HUDEP-2 (cell line): ENCODE results near the gene LRIT3.

Experiments used
- DNase-seq, 76 experiments: peaks; one replicate each; lab custom pipeline; 2025; ENCODE audit not compliant: unreplicated experiment in 76 of 76; lab: John Stamatoyannopoulos, UW

LRIT3 gene

DNA sequence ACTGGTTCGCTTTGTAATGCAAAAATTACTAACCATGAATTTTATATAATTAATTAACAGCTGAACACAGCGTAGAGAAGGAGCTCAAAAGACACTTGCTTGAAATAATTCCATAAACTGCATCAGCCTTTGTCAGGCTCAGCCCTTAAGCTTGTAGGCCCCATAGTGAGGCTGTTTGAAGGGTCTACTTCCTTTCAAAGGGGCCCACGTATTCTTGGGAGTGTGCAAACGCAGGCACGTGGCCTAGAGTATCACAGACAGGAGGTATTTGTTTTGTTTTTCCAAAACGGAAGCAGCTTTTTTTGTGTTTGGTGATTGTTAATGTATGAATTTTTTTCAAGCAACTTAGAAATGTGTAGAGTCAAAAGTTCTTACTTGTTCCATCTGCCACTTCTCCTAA is 39.2 kb downstream of the LRIT3 start:
- DNase-seq: no peak

GRCh38 chr4:109890076-109890475 is 42.2 kb downstream of the LRIT3 start:
- DNase-seq: no peak

DNA sequence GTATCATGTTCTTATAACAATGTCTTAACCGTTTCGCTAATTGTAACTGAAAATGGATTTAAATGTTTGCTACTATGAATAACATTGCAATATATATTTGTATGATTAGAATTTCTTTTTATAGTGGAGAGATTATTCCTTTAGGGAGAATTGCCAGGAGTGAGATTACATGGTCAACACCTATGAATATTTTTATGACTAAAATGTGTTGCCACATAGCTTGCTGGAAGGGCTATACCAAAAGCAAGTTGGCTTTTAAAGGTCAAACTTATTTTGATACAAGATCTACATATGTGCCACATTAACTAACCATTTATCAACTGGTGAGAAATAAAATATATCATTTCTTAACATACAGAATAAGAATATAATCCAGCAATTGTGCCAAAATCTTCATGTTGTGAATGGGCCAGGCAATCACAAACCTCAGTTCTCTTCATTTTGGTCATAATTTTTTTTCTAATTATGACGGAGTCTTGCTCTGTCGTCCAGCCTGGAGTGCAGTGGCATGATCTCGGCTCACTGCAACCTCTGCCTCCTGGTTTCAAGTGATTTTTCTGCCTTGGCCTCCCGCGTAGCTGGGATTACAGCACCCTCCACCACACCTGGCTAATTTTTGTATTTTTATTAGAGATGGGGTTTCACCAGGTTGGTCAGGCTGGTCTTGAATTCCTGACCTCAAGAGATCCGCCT is 54.8 kb downstream of the LRIT3 start:
- no peak for DNase-seq

GRCh38 chr4:109908731-109909130 is 60.8 kb downstream of the LRIT3 start:
- DNase-seq: no peak

- DNase-seq: no peak
Measured at GRCh38 chr4:109910256-109910655, 62.3 kb downstream of the LRIT3 start.

GRCh38 chr4:109912706-109913595 is 65.0 kb downstream of the LRIT3 start, which contains the start of gene EGF:
EGF (plus strand) TSS chr4:109912883; CDS start chr4:109913336, 453 bp downstream.
- no peak for DNase-seq

DNA sequence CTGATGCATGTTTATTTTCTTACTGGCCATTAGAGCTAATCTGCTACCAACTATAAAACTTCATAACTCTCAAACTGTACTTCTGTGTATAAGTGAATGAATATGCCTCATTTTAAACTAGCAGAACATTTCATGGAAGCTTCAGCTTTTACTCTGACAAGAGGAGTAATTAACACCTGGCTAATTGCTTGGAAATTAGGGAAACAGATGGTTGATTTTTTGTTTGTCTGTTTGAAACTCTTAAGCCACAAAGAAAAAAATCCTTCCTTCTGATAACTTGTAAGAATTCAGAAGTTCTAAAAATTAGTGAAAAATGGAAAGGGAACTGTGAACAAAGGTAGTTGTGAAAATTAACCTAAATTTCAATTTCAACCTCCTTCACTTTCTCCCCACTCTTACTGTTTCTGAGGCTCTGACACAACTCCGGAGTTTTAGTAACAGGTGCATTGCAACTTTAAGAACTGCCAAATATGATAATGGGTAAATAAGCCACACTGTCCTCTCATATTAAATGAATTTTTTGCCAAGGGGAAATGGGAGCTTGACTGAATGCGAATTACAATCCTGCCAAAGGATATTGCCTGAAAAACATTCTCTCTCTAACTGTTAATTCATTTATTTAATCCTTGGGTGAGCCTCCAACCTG is 65.8 kb downstream of the LRIT3 start:
- DNase-seq: no peak

DNA sequence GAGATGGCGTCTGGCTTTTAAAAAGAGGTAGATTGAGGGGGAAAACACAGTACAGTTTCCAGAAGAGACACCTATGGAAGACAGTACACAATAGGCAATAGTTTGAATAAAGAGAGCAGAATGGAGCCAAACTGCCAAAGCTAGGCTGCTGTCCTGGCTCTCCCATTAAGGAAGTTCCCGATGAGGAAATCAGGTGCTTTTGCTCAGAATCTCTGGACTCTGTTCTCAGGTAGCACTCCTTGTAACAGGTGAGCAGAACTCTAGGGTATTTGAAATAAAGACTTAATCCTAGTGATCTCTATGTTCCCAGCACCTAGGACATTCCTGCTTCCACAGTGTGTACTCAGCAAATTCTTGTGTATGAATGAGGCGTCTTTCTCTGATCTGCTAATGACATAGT is 66.4 kb downstream of the LRIT3 start:
- no peak for DNase-seq

GRCh38 chr4:109915385-109916026 is 67.6 kb downstream of the LRIT3 start:
- DNase-seq: no peak

DNA sequence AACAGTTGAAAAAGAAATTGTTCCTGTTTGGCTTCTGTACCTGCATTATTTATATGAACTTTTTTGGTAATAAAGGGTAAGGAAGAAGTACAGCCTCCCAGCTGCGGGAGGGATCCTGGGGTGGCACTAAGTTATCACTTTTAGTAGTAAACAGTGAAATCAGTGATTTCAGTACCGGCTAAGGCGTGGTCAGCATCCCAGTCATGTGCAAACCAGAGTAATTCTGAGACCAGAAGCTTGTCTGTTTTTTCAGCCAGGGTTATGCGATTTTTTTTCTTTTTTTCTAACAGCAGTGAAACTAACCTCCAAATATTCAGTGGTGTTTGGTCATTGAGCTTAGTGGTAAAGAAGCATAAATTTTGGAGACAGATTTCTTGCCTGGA is 68.1 kb downstream of the LRIT3 start:
- DNase-seq: no peak

DNA sequence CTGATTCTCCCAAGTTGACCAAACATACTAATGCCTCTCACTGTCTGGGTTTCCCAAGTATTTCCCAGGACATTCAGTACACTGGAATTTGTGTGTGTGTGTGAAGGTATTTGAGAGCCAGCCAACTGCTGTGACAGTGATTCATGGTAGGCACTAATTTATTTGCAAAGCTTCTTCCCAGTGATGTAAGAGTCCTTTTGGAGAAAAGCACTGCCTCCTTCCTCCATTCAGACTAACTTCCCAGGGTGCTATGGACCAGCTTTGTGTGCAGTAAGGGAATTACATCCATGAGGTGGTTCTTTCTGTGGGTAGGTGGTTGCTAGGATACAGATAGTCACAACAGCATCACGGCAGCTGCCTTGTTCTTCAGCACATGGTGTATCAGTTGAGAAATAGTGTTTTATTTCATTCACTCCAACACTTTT is 73.5 kb downstream of the LRIT3 start:
- no peak for DNase-seq
